Lower leg skin (tissue), 3 donors: Measurements from ENCODE around the gene DCAF12.

Experiments used
- POLR2A ChIP-seq, 2 donors: fragments of 450-650 bp; IDR thresholded peaks; one replicate each; pipeline ENCODE4 v1.6.1; 2016 to 2017; ENCODE audit warnings: antibody characterized with exemption in 2 of 2, mild to moderate bottlenecking in 1 of 2, moderate library complexity in 1 of 2
- TF ChIP-seq, protein P1 (sequence below), 3 donors: fragments of 450-650 bp; IDR thresholded peaks; one replicate each; pipeline ENCODE4 v1.5.1; 2016; ENCODE audit warnings: antibody characterized with exemption in 3 of 3, mild to moderate bottlenecking in 3 of 3, moderate library complexity in 2 of 3

DNA sequence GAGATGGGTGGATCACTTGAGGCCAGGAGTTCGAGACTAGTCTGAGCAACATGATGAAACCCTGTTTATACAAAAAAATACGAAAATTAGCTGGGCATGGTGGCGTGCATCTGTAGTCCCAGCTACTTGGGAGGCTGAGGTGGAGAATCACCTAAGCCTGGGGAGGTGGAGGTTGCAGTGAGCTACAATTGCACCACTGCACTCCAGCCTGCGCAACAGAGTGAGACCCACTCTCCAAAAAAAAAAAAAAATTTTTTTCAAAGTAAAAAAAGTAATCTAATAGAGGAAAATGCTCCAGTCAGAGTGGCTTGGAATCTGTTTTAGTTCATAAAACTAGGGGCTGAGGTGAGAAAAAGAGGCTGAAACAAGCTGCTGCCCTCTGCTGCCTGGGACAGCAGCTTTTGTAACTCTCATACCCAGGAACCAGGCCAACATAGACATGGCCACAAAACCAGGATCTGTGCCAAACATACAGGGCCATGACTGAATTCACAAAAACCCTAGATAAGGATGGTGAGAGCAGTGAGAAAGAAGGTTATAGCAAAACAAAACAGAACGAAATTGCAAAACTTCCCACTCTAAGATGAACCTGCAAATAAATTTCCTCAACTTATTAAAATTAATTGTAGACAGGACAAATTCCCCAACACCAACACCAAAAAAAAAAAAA, 13.1 kb upstream of the DCAF12 start:
- TF ChIP-seq, protein P1, sequence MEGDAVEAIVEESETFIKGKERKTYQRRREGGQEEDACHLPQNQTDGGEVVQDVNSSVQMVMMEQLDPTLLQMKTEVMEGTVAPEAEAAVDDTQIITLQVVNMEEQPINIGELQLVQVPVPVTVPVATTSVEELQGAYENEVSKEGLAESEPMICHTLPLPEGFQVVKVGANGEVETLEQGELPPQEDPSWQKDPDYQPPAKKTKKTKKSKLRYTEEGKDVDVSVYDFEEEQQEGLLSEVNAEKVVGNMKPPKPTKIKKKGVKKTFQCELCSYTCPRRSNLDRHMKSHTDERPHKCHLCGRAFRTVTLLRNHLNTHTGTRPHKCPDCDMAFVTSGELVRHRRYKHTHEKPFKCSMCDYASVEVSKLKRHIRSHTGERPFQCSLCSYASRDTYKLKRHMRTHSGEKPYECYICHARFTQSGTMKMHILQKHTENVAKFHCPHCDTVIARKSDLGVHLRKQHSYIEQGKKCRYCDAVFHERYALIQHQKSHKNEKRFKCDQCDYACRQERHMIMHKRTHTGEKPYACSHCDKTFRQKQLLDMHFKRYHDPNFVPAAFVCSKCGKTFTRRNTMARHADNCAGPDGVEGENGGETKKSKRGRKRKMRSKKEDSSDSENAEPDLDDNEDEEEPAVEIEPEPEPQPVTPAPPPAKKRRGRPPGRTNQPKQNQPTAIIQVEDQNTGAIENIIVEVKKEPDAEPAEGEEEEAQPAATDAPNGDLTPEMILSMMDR (IDR thresholded peaks at IDR 0.05): no peak
- no peak for TF ChIP-seq POLR2A (IDR thresholded peaks at IDR 0.05)
